HCT116 (cell line): ENCODE results near the gene CLEC16A. TPM values are rescaled to one million over a fixed set of nuclear protein-coding genes. Genes with fewer than 3 reads are reported as not detected.

Experiments
- ATAC-seq: fragments of 200-7000 bp; cut with Tn5 transposase; 2 replicates; pipeline ENCODE4 v1.9.1; 2020; ENCODE audit warnings: mild to moderate bottlenecking, moderate library complexity
- BruUV-seq: library from RNA; stranded (reverse); fragments of 400-500 nt; replicated peaks from 2 replicates; lab custom pipeline; 2021; lab: Mats Ljungman, UMichigan
- CTCF ChIA-PET: fragments of 300-600 bp; sonication (Branson Sonifier 250); formaldehyde crosslinking; loops from one replicate; lab custom pipeline; 2021; ENCODE audit warnings: antibody characterized with exemption; lab: Charles Lee
- POLR2A ChIA-PET: fragments of 300-600, 350-600 bp; sonication (Branson Sonifier 250); formaldehyde crosslinking; loops from one replicate; lab custom pipeline; 2021; ENCODE audit warnings: antibody characterized with exemption; lab: Charles Lee
- RAD21 ChIA-PET, 2 experiments: fragments of 300-600 bp; sonication (Branson Sonifier 250); formaldehyde crosslinking; loops; one replicate each; lab custom pipeline; 2023; ENCODE audit warnings: low total read pairs in 2 of 2; ENCODE audit not compliant: uncharacterized antibody in 2 of 2, unreplicated experiment in 2 of 2, low non-redundant PET in 1 of 2; lab: Charles Lee
- DNase-seq: peaks from one replicate; pipeline ENCODE4 v3.0.0-alpha.2; 2010; ENCODE audit warnings: low read depth, low spot score
- H2AFZ ChIP-seq: fragments of 200-600 bp; shearing (Covaris generic), sonication (generic); 2 replicates; pipeline ENCODE4 v1.6.1; 2017; ENCODE audit warnings: low read depth, mixed run types, mixed read lengths, antibody characterized with exemption, low read length; ENCODE audit not compliant: poor library complexity, severe bottlenecking
- H3K27ac ChIP-seq: 2 replicates; pipeline ENCODE4 v1.5.1; 2012; ENCODE audit warnings: low read depth, low read length
- H3K27me3 ChIP-seq: fragments of 200-600 bp; sonication (generic); 2 replicates; pipeline ENCODE4 v1.6.1; 2016; ENCODE audit warnings: mixed run types, low read length, mixed read lengths; ENCODE audit not compliant: insufficient read depth
- H3K36me3 ChIP-seq, 2 experiments: fragments of 200-500 bp in 1 of 2; fragments of 200-600 bp in 1 of 2; sonication (Bioruptor generic) in 1 of 2; sonication (generic) in 1 of 2; 2 replicates each; pipeline versions ENCODE4 v1.5.1 to v1.6.1; 2014 to 2016; ENCODE audit warnings: low read length in 2 of 2, inconsistent platforms in 1 of 2, mixed read lengths in 1 of 2, mixed run types in 1 of 2; ENCODE audit not compliant: insufficient read depth in 2 of 2, control insufficient read depth in 1 of 2
- H3K4me1 ChIP-seq, 2 experiments: fragments of 200-600 bp in 1 of 2; sonication (generic) in 1 of 2; 2 replicates each; pipeline versions ENCODE4 v1.5.1 to v1.6.1; 2012 to 2017; ENCODE audit warnings: low read length in 2 of 2, inconsistent platforms in 1 of 2, mild to moderate bottlenecking in 1 of 2, mixed read lengths in 1 of 2, mixed run types in 1 of 2, moderate library complexity in 1 of 2; ENCODE audit not compliant: insufficient read depth in 2 of 2, control insufficient read depth in 1 of 2
- H3K4me2 ChIP-seq: fragments of 200-600 bp; sonication (generic); 2 replicates; pipeline ENCODE4 v1.6.1; 2017; ENCODE audit warnings: mixed run types, low read length, mixed read lengths
- H3K4me3 ChIP-seq, 2 experiments: fragments of 200-600 bp in 1 of 2; sonication (generic) in 1 of 2; replicated peaks in 1 of 2; 2 replicates each; pipeline ENCODE4 v1.5.1; 2011 to 2016; ENCODE audit warnings: low read length in 2 of 2, control low read depth in 1 of 2, low read depth in 1 of 2, mild to moderate bottlenecking in 1 of 2, mixed read lengths in 1 of 2, mixed run types in 1 of 2
- H3K79me2 ChIP-seq: fragments of 200-600 bp; sonication (generic); 2 replicates; pipeline ENCODE4 v1.6.1; 2017; ENCODE audit warnings: mild to moderate bottlenecking, mixed run types, low read length, moderate library complexity, mixed read lengths; ENCODE audit not compliant: insufficient read depth
- H3K9ac ChIP-seq: fragments of 200-600 bp; sonication (generic); 2 replicates; pipeline ENCODE4 v1.6.1; 2016; ENCODE audit warnings: low read length, mixed read lengths
- H3K9me2 ChIP-seq: fragments of 200-600 bp; sonication (generic), shearing (Covaris generic); 2 replicates; pipeline ENCODE4 v1.6.1; 2017; ENCODE audit warnings: mixed run types, mild to moderate bottlenecking, moderate library complexity; ENCODE audit not compliant: insufficient read depth
- H3K9me3 ChIP-seq, 2 experiments: fragments of 200-500 bp in 1 of 2; fragments of 200-600 bp in 1 of 2; sonication (Bioruptor generic) in 1 of 2; sonication (generic) in 1 of 2; 2 replicates each; pipeline ENCODE4 v1.6.1; 2014 to 2017; ENCODE audit warnings: low read length in 2 of 2, mixed read lengths in 2 of 2, inconsistent platforms in 1 of 2, low read depth in 1 of 2, mild to moderate bottlenecking in 1 of 2, mixed run types in 1 of 2, moderate library complexity in 1 of 2; ENCODE audit not compliant: control insufficient read depth in 1 of 2, insufficient read depth in 1 of 2
- H4K20me1 ChIP-seq: fragments of 200-600 bp; sonication (generic), shearing (Covaris generic); 2 replicates; pipeline ENCODE4 v1.6.1; 2017; ENCODE audit warnings: mixed run types, mild to moderate bottlenecking, moderate library complexity; ENCODE audit not compliant: insufficient read depth
- ATF3 ChIP-seq: IDR thresholded peaks from 2 replicates; pipeline ENCODE4 v1.6.1; 2012
- CBX3 ChIP-seq: IDR thresholded peaks from 2 replicates; pipeline ENCODE4 v1.6.1; 2012; ENCODE audit warnings: low read depth
- ELF1 ChIP-seq: IDR thresholded peaks from 2 replicates; pipeline ENCODE4 v1.6.1; 2012; ENCODE audit warnings: low read depth, borderline replicate concordance
- EZH2phosphoT487 ChIP-seq: fragments of 200-600 bp; IDR thresholded peaks from 2 replicates; pipeline ENCODE4 v1.6.1; 2018; ENCODE audit warnings: antibody characterized with exemption, borderline replicate concordance
- FOSL1 ChIP-seq: IDR thresholded peaks from 2 replicates; pipeline ENCODE4 v1.6.1; 2012; ENCODE audit warnings: low read depth
- POLR2A ChIP-seq: IDR thresholded peaks from 2 replicates; pipeline ENCODE4 v1.7.0; 2011; ENCODE audit warnings: borderline replicate concordance; ENCODE audit not compliant: insufficient read depth, insufficient read length; ENCODE audit errors: extremely low read depth
- POLR2AphosphoS5 ChIP-seq: IDR thresholded peaks from 2 replicates; pipeline ENCODE4 v1.6.1; 2011; ENCODE audit warnings: mild to moderate bottlenecking, low read depth, low read length, moderate library complexity
- RAD21 ChIP-seq: IDR thresholded peaks from 2 replicates; pipeline ENCODE4 v1.6.1; 2012; ENCODE audit warnings: low read depth, mild to moderate bottlenecking
- REST ChIP-seq: IDR thresholded peaks from 2 replicates; pipeline ENCODE4 v1.6.1; 2012; ENCODE audit warnings: low read depth
- SP1 ChIP-seq: IDR thresholded peaks from 2 replicates; pipeline ENCODE4 v1.6.1; 2012; ENCODE audit warnings: low read depth
- TCF7L2 ChIP-seq: IDR thresholded peaks from 2 replicates; pipeline ENCODE4 v1.7.0; 2011; ENCODE audit warnings: borderline replicate concordance, inconsistent platforms; ENCODE audit not compliant: insufficient read depth, insufficient read length; ENCODE audit errors: extremely low read depth
- YY1 ChIP-seq: IDR thresholded peaks from 2 replicates; pipeline ENCODE4 v1.6.1; 2011; ENCODE audit warnings: low read length, low read depth, moderate library complexity, mild to moderate bottlenecking; ENCODE audit not compliant: insufficient replicate concordance; ENCODE audit errors: extremely low read depth
- ZFX ChIP-seq: fragments of 450-650 bp; IDR thresholded peaks from 2 replicates; pipeline ENCODE4 v1.6.1; 2017
- ZNF274 ChIP-seq: fragments of 200-500 bp; sonication (Bioruptor generic); IDR thresholded peaks from 2 replicates; pipeline ENCODE4 v1.6.1; 2014; ENCODE audit warnings: mild to moderate bottlenecking, low read depth, low read length, inconsistent platforms
- intact Hi-C: fragments of 100-400 bp; cut with micrococcal nuclease; formaldehyde crosslinking; loops from 2 replicates; pipeline ENCODE4 v1.10.0; 2022
- total RNA-seq: library from RNA; stranded (reverse); gene quantifications from one replicate; pipeline ENCODE4 v1.2.1, GENCODE V29; 2021; ENCODE audit not compliant: unreplicated experiment

The CLEC16A gene
- total RNA-seq, 1 experiment from 2014 or later: 18.0 TPM

- no peak overlapping the region for H2AFZ ChIP-seq
- no peaks in the 10 kb centered on the region for H3K27me3 ChIP-seq
- CTCF ChIA-PET: no interaction called here
- no peak overlapping the region for H3K27ac ChIP-seq
- H3K9me2 ChIP-seq: no peaks in the 10 kb centered on the region
- no peak overlapping the region for H3K4me3 ChIP-seq
- peaks cover 0 to 5% of the 10 kb centered on the region in 2 experiments; a peak in 1 of 4 replicates for H3K36me3 ChIP-seq
- no peak overlapping the region for H3K9ac ChIP-seq
- H3K9me3 ChIP-seq: no peaks in the 10 kb centered on the region
- no peaks in the 10 kb centered on the region; a peak in 1 of 4 replicates for H3K4me1 ChIP-seq
- H3K4me2 ChIP-seq: no peak overlapping the region
- DNase-seq (no peak), ATAC-seq (no peak)
- TF ChIP-seq YY1 (no peak), RAD21 (no peak), ZFX (no peak), ZNF274 (no peak), FOSL1 (no peak), EZH2phosphoT487 (no peak), SP1 (no peak), POLR2A (no peak)
- intact Hi-C loops: no loop called here
- POLR2A ChIA-PET: interaction anchor here (0.6 kb wide), 1 partner anchor 585 kb away, joined by 3 read pairs; no protein-coding TSS in a partner anchor
- no TSS peak for BruUV-seq
- RAD21 ChIA-PET: no interaction called here
- no peaks in the 10 kb centered on the region for H3K79me2 ChIP-seq
- H4K20me1 ChIP-seq: no peaks in the 10 kb centered on the region
Observed at GRCh38 chr16:11004351-11004750, 60.0 kb downstream of the CLEC16A start.

- ChIA-PET CTCF (no interaction called here), RAD21 (no interaction called here), POLR2A (interaction anchor here (0.6 kb wide), 1 partner anchor 584 kb away, joined by 3 read pairs; no protein-coding TSS in a partner anchor)
- ATAC-seq: no peak
- intact Hi-C loops: no loop called here
- Histone ChIP-seq H3K27ac (no peak overlapping the region), H2AFZ (no peak overlapping the region), H3K9ac (no peak overlapping the region), H3K9me2 (no peaks in the 10 kb centered on the region), H3K9me3 (no peaks in the 10 kb centered on the region), H3K36me3 (peaks cover 0 to 5% of the 10 kb centered on the region in 2 experiments; a peak in 1 of 4 replicates), H3K4me3 (no peak overlapping the region), H3K4me1 (no peaks in the 10 kb centered on the region; a peak in 1 of 4 replicates), H3K27me3 (no peaks in the 10 kb centered on the region), H3K79me2 (no peaks in the 10 kb centered on the region), H3K4me2 (no peak overlapping the region), H4K20me1 (no peaks in the 10 kb centered on the region)
- no peak for DNase-seq
- TF ChIP-seq REST (no peak), FOSL1 (no peak), TCF7L2 (no peak), POLR2AphosphoS5 (no peak), ELF1 (no peak), ATF3 (no peak), CBX3 (no peak), ZNF274 (no peak)
- BruUV-seq: no TSS peak
Observed at GRCh38 chr16:11004973-11005610, 60.7 kb downstream of the CLEC16A start.
